Astrocyte of the cerebellum (primary cell): Measurements from ENCODE around the gene SHMT2.

Experiments used
- DNase-seq: peaks from one replicate; pipeline ENCODE4 v3.0.0-alpha.2; 2011; ENCODE audit warnings: low read depth
- H3K4me3 ChIP-seq: 2 replicates; pipeline ENCODE4 v1.5.1; 2011; ENCODE audit warnings: mild to moderate bottlenecking, low read depth, low read length, moderate library complexity
- in situ Hi-C: cut with HindIII; loops from 2 replicates; pipeline ENCODE4 v1.10.0; 2017; ENCODE audit warnings: low sequenced_read_pairs
- TF ChIP-seq, protein P1 (sequence below): IDR thresholded peaks from 2 replicates; pipeline ENCODE4 v1.5.1; 2012; ENCODE audit warnings: low read length, low read depth, moderate library complexity, mild to moderate bottlenecking; ENCODE audit errors: missing control alignments

SHMT2 gene

GRCh38 chr12:57215668-57216013 lies 13.9 kb upstream of the SHMT2 start:
- TF ChIP-seq, protein P1, sequence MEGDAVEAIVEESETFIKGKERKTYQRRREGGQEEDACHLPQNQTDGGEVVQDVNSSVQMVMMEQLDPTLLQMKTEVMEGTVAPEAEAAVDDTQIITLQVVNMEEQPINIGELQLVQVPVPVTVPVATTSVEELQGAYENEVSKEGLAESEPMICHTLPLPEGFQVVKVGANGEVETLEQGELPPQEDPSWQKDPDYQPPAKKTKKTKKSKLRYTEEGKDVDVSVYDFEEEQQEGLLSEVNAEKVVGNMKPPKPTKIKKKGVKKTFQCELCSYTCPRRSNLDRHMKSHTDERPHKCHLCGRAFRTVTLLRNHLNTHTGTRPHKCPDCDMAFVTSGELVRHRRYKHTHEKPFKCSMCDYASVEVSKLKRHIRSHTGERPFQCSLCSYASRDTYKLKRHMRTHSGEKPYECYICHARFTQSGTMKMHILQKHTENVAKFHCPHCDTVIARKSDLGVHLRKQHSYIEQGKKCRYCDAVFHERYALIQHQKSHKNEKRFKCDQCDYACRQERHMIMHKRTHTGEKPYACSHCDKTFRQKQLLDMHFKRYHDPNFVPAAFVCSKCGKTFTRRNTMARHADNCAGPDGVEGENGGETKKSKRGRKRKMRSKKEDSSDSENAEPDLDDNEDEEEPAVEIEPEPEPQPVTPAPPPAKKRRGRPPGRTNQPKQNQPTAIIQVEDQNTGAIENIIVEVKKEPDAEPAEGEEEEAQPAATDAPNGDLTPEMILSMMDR = no peak
- no peak for DNase-seq
- in situ Hi-C loops = no loop called here
- H3K4me3 ChIP-seq = no peak overlapping the region

GRCh38 chr12:57216014-57216911 lies 13.2 kb upstream of the SHMT2 start, which contains the start of gene NXPH4:
TSS of gene NXPH4 (plus strand) at chr12:57216794. CDS start at chr12:57216970, 176 bp downstream.
- TF ChIP-seq, protein P1 = no peak
- in situ Hi-C loops = no loop called here
- DNase-seq = no peak
- peak within 1 kb of the TSS; percentile 31 for H3K4me3 ChIP-seq

DNA sequence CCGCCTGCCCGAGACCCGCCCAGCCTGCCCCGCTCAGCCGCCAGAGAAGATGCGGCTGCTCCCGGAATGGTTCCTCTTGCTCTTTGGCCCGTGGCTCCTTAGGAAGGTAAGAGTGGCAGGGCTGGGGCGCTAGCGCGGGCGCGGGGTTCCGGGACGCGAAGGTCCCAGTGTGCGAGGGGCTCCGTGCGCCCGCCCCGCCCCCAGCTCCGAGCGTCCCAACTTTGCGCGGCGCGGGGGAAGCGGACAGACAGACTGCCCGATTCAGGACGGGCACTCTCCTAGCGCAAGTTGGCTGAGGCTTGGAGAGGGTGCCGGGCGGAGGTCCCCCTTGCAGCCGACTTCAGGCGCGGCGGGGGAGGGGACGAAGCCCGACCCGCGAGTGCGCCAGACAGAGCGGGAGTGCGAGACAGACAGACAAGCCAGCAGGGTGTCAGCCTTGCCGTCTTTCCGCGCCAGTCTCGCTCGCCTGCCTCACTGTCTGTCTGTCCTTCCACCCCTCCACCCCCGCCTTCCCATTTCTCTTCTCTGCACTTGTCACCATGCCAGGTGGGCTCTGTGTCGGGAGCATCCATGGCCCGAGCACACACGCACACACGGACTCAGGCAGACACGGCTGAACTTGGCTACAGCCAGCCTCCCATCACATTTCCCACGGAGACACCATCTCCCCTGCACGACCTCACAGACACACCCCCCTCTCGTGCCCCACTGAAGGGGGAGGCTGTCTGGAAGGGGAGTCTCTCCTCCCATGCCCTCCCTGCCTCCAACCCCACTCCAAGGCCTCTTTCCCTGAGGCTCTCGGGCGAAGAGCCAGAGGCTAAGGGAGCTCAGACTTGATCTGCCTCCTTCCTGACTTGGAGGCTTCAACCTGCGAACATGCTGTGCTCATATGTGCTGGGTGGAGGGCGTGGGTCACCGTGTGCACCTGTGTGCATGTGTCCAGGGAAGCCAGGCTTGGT lies 12.3 kb upstream of the SHMT2 start:
- in situ Hi-C loops = no loop called here
- TF ChIP-seq, protein P1 = no peak
- peak overlapping the region; percentile 31 for H3K4me3 ChIP-seq
- no peak for DNase-seq

GRCh38 chr12:57218030-57218853 lies 11.3 kb upstream of the SHMT2 start:
- TF ChIP-seq, protein P1 = no peak
- in situ Hi-C loops = no loop called here
- DNase-seq = no peak
- H3K4me3 ChIP-seq = no peak overlapping the region

DNA sequence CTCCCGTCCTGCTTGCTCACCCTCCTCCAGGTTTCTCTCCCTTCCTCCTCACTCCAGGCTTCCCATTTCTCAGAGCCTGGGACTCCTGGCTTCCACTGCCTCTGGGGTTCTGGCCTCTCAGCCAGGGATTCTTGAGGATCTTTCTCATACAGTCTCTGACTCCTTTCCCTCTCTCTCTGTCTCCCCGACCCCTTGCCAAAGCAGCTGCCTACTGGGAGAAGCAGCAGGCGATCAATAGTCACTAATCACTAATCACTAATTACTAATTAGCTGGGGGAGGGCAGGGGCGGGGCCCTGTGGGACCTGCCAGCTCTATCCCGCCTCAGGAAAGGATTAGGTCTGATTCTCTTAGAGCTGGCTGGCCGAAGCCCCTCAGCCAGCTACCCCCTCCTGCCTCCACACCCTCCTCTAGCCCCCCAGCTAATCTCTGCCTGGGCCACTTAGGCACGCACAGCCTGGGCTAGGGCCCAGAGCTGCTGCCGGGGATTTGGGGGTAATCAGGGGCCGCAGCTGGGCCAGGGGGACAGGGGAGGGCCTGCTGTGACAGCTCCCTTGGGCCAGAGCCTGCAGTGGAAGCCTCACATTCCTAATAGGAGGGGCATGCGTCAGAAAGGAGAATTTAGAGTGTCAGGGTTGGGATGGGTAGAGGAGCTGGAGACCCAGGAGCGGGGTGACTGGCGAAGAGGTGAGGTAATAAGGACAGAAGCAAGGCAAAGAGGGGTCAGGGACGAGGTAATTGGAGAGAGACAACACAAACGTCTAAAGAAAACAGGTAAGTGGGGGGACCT lies 10.1 kb upstream of the SHMT2 start:
- no peak overlapping the region for H3K4me3 ChIP-seq
- TF ChIP-seq, protein P1 = no peak
- DNase-seq = no peak
- in situ Hi-C loops = no loop called here
